RWPE1 (cell line): ENCODE results near the gene SLC9A1.
A peak's percentile ranks its signal among the peaks of the same experiment; 100 is the strongest.

Experiments
- CTCF ChIA-PET: fragments of 350-600 bp; sonication (Branson Sonifier 250); formaldehyde crosslinking; extraction: SDS; loops from one replicate; lab custom pipeline; 2021; lab: Yijun Ruan, JAX
- POLR2A ChIA-PET: fragments of 400-600 bp; formaldehyde crosslinking; extraction: SDS; loops from one replicate; lab custom pipeline; 2020; ENCODE audit warnings: antibody characterized with exemption; ENCODE audit not compliant: low non-redundant PET; lab: Yijun Ruan, JAX
- DNase-seq: peaks from one replicate; pipeline ENCODE4 v3.0.0; 2012; ENCODE audit warnings: low spot score
- H3K27ac ChIP-seq: fragments of 450-650 bp; 2 replicates; pipeline ENCODE4 v1.5.1; 2017
- CTCF ChIP-seq: fragments of 450-650 bp; conservative IDR thresholded peaks from 2 replicates; pipeline ENCODE4 v1.5.1; 2017; ENCODE audit warnings: low read depth, mild to moderate bottlenecking

The SLC9A1 gene

DNA sequence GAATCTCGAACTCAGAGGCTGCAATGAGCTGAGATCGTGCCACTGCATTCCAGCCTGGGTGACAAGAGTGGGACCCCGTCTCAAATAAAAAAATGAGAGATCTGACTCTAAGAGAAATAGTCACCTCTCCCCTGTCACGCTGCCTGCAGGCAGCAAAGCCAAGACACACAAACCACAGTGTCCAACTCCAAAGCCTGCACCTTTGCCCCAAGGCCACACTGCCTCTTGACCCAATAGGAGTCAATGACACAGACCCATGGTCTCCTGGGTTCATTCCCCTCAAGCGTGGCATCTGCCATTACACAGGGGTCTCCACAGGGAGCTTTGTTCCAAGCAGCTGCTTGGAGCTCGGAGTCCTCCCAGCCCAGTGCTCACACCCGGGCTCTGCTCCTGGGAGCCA lies 46.3 kb downstream of the SLC9A1 start:
- TF ChIP-seq CTCF = no peak
- POLR2A ChIA-PET = no interaction called here
- peak overlapping the region; percentile 93 for H3K27ac ChIP-seq
- DNase-seq = no peak
- CTCF ChIA-PET = interaction anchor here (1.4 kb wide), 1 partner anchor 188 kb away, joined by 4 read pairs; no protein-coding TSS in a partner anchor

- no peak for TF ChIP-seq CTCF
- CTCF ChIA-PET = interaction anchor here (0.5 kb wide), 1 partner anchor 47 kb away, joined by 3 read pairs; no protein-coding TSS in a partner anchor
- POLR2A ChIA-PET = no interaction called here
- peak overlapping the region; percentile 70 for H3K27ac ChIP-seq
- no peak for DNase-seq
Measured at GRCh38 chr1:27106561-27107323, 48.2 kb downstream of the SLC9A1 start.

DNA sequence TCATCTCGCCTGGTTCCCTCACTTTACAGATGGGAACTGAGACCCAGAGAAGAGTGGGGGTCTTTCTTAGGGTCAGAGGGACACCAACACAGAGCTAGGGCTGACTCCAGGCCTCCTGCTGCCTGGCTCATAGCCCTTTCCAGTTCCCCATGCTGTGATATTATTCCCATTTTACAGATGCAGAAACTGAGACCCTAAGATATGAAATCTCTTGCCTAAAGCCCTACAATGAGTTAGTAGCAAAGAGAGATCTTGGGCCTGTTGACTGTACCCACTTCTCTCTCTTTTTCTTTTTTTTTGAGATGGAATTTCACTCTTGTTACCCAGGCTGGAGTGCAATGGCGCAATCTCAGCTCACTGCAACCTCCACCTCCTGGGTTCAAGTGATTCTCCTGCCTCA lies 49.9 kb downstream of the SLC9A1 start:
- TF ChIP-seq CTCF = no peak
- DNase-seq = no peak
- peak overlapping the region; percentile 70 for H3K27ac ChIP-seq
- ChIA-PET POLR2A (no interaction called here), CTCF (no interaction called here)

- ChIA-PET CTCF (interaction anchor here (0.6 to 1.8 kb wide), 10 partner anchors 8 to 253 kb away, joined by 3 to 12 read pairs (median 5); no protein-coding TSS in a partner anchor), POLR2A (no interaction called here)
- DNase-seq = no peak
- TF ChIP-seq CTCF = no peak
- peak overlapping the region; percentile 96 for H3K27ac ChIP-seq
Measured at GRCh38 chr1:27103498-27103897, 51.4 kb downstream of the SLC9A1 start.

DNA sequence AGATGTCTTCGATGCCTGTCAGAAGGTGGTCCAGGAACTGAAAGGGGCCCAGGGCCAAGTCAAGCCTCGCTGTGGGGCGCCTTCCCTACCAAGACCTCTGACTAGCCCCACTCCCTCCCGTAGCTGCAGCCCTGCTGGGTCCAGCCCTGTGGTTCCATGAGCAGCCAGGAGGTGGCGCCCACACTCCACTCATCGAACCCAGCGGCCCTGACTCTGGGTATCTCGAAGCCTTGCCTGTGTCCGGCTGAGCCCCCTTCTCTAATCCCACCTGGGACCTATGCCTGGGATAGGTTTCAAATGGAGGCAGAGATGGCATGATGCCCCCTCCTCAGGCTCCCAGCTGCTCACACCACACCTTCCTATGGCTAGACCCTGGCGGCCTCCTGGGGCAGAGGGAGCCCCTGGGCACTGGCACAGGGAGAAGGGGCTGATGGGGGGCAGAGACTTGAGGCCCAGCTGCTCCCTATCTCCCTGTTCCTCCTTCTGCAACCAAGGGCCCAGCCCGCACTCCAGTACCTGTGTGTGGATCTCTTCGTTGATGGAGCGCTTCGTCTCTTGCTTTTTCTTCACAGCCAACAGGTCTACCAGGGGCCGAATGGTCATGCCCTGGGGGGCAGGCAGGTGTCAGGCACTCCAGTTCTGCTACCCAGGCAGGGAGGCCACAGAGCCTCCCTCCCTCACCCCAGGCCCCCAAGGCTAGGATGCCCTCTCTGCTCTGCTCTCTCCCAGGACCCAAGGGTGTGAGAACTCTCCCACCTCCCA lies 52.0 kb downstream of the SLC9A1 start:
- peak; percentile 94 for TF ChIP-seq CTCF
- ChIA-PET CTCF (interaction anchor here (0.5 to 9.7 kb wide), 23 partner anchors 9 to 198 kb away, joined by 3 to 166 read pairs (median 4); no protein-coding TSS in a partner anchor), POLR2A (no interaction called here)
- peak; percentile 74 for DNase-seq
- peak overlapping the region; percentile 96 for H3K27ac ChIP-seq

GRCh38 chr1:27102134-27102706 lies 52.7 kb downstream of the SLC9A1 start:
- ChIA-PET POLR2A (no interaction called here), CTCF (interaction anchor here (0.5 to 9.7 kb wide), 20 partner anchors 10 to 198 kb away, joined by 3 to 166 read pairs (median 4); no protein-coding TSS in a partner anchor)
- DNase-seq = no peak
- TF ChIP-seq CTCF = no peak
- H3K27ac ChIP-seq = peak overlapping the region; percentile 96
